Natural killer cell (primary cell): Measurements from ENCODE around the gene ARL4D. TPM values are rescaled to one million over a fixed set of nuclear protein-coding genes. Genes with fewer than 3 reads are reported as not detected.
"Not testable (repeated sequence)": the region's sequence is repeated elsewhere in the genome, so short reads cannot be mapped to it uniquely, and the experiment has no call there.

Source experiments
- ATAC-seq, 3 donors: fragments of 150-1000 bp in 2 of 3; fragments of 200-7000 bp in 1 of 3; cut with Tn5 transposase; 1 replicate in 1 of 3; 2 replicates in 2 of 3; pipeline ENCODE4 v1.10.0; 2021; ENCODE audit warnings: mild to moderate bottlenecking in 2 of 3, moderate library complexity in 2 of 3
- DNase-seq, 2 donors: peaks; one replicate each; pipeline versions ENCODE4 v3.0.0 to v3.0.0-alpha.2; 2013 to 2021; ENCODE audit warnings: mixed read lengths in 1 of 2
- H3K27ac ChIP-seq: one replicate; pipeline ENCODE4 v1.5.1; 2013; ENCODE audit warnings: mild to moderate bottlenecking, low read length
- H3K27me3 ChIP-seq: one replicate; pipeline ENCODE4 v1.6.1; 2013; ENCODE audit warnings: low read length; ENCODE audit not compliant: control insufficient read depth, insufficient read depth
- H3K36me3 ChIP-seq: one replicate; pipeline ENCODE4 v1.6.1; 2013; ENCODE audit warnings: low read length; ENCODE audit not compliant: control insufficient read depth, insufficient read depth
- H3K4me1 ChIP-seq: one replicate; pipeline ENCODE4 v1.6.1; 2013; ENCODE audit warnings: low read length; ENCODE audit not compliant: control insufficient read depth, insufficient read depth
- H3K4me3 ChIP-seq: one replicate; pipeline ENCODE4 v1.5.1; 2013; ENCODE audit warnings: low read length
- H3K9me3 ChIP-seq: one replicate; pipeline ENCODE4 v1.6.1; 2013; ENCODE audit warnings: low read length; ENCODE audit not compliant: control insufficient read depth, insufficient read depth
- H3K27ac Mint-ChIP-seq, 2 donors: one replicate each; pipeline ENCODE4 v1.8.0; 2022; ENCODE audit warnings: mild to moderate bottlenecking in 2 of 2, mixed read lengths in 2 of 2, moderate library complexity in 1 of 2
- H3K27me3 Mint-ChIP-seq, 2 donors: one replicate each; pipeline ENCODE4 v1.8.0; 2022; ENCODE audit warnings: low read depth in 2 of 2, mixed read lengths in 2 of 2
- H3K36me3 Mint-ChIP-seq: one replicate; pipeline ENCODE4 v1.8.0; 2022; ENCODE audit warnings: mixed read lengths
- H3K4me1 Mint-ChIP-seq, 2 donors: one replicate each; pipeline ENCODE4 v1.8.0; 2022; ENCODE audit warnings: mixed read lengths in 2 of 2
- H3K4me3 Mint-ChIP-seq: one replicate; pipeline ENCODE4 v1.8.0; 2022; ENCODE audit warnings: mild to moderate bottlenecking, moderate library complexity, mixed read lengths
- H3K9me3 Mint-ChIP-seq, 2 donors: one replicate each; pipeline ENCODE4 v1.8.0; 2022; ENCODE audit warnings: mixed read lengths in 2 of 2
- WGBS: methylation state at CpG from one replicate; pipeline ENCODE4 v1.1.7; 2013; ENCODE audit warnings: missing lambda C conversion rate; ENCODE audit not compliant: insufficient coverage; 5-methylcytosine and 5-hydroxymethylcytosine counted together
- intact Hi-C: fragments of 100-400 bp; cut with micrococcal nuclease; formaldehyde crosslinking; loops from one replicate; pipeline ENCODE4 v1.14.2; 2022
- total RNA-seq, 4 donors: library from RNA; stranded (reverse); fragments of 120-200 nt in 1 of 4; gene quantifications; one replicate each; pipeline versions ENCODE4 v1.2.3 to v1.2.4, GENCODE V29; 2013 to 2022
- TF ChIP-seq, protein P1 (sequence below): fragments of 200-600 bp; IDR thresholded peaks from one replicate; pipeline ENCODE4 v1.8.0; 2022; ENCODE audit warnings: antibody characterized with exemption

The ARL4D gene
- total RNA-seq, 3 donors from 2014 or later (not counting 1 experiment from before 2014, with no cell fraction given) = 4.1 to 6.9 (median 5.3) TPM

DNA sequence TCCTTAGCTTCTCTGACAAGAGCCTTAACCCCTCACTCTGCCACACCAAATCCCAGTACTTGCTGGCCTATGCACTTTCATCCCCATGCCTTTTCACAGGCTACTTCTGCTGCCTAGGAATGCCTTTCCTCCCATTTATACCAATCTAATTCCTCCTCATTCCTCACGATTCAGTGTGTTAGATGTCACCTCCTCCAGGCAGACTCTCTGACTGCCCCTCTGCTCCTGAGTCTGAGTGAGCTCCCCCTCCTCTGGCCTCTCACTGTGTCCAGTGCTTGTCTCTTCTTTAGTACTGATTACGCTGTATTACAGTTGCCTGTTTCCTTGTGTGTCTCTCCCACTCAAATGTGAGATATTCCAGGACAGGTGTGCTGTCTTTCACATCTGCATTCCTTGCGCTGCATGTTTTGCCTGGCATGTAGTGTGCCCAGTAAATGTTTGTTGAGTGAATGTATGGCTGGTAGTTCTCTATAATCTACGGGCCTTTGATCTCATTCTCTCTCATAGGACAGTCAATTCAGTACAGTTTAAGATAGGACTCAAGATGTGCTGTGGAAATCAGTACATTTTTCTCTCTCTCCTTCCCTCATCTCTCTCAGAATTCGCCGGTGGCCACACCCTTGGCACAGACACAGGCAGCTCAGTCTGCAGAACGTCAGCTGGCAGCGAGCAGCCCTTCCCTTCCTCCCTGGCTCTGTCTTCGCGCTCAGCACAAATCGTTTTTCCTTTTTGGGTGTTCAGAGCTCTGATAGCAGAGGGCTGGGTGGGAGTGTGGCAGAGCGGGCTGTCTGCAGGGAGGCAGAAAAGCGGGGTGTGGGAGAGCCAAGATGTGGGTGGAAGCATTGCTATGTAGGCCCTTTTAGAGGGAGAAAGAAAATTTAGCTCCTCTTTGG, 18.5 kb downstream of the ARL4D start:
- Histone ChIP-seq H3K9me3 (no peaks in the 10 kb centered on the region), H3K27me3 (no peaks in the 10 kb centered on the region), H3K4me3 (no peak overlapping the region), H3K4me1 (no peaks in the 10 kb centered on the region), H3K36me3 (no peaks in the 10 kb centered on the region), H3K27ac (no peak overlapping the region)
- Mint-ChIP-seq H3K9me3 (no peaks in the 10 kb centered on the region), H3K27ac (no peak overlapping the region), H3K4me3 (no peak overlapping the region), H3K4me1 (no peaks in the 10 kb centered on the region), H3K36me3 (no peaks in the 10 kb centered on the region), H3K27me3 (peaks cover 22 to 41% of the 10 kb centered on the region in 2 donors)
- TF ChIP-seq, protein P1, sequence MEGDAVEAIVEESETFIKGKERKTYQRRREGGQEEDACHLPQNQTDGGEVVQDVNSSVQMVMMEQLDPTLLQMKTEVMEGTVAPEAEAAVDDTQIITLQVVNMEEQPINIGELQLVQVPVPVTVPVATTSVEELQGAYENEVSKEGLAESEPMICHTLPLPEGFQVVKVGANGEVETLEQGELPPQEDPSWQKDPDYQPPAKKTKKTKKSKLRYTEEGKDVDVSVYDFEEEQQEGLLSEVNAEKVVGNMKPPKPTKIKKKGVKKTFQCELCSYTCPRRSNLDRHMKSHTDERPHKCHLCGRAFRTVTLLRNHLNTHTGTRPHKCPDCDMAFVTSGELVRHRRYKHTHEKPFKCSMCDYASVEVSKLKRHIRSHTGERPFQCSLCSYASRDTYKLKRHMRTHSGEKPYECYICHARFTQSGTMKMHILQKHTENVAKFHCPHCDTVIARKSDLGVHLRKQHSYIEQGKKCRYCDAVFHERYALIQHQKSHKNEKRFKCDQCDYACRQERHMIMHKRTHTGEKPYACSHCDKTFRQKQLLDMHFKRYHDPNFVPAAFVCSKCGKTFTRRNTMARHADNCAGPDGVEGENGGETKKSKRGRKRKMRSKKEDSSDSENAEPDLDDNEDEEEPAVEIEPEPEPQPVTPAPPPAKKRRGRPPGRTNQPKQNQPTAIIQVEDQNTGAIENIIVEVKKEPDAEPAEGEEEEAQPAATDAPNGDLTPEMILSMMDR = no peak
- no peak for DNase-seq
- intact Hi-C loops = no loop called here
- no peak for ATAC-seq
- 80% methylated on average over 13 of the region's 13 CpGs for WGBS

GRCh38 chr17:43418441-43419374, 19.9 kb downstream of the ARL4D start:
- H3K9me3 ChIP-seq = no peaks in the 10 kb centered on the region

DNA sequence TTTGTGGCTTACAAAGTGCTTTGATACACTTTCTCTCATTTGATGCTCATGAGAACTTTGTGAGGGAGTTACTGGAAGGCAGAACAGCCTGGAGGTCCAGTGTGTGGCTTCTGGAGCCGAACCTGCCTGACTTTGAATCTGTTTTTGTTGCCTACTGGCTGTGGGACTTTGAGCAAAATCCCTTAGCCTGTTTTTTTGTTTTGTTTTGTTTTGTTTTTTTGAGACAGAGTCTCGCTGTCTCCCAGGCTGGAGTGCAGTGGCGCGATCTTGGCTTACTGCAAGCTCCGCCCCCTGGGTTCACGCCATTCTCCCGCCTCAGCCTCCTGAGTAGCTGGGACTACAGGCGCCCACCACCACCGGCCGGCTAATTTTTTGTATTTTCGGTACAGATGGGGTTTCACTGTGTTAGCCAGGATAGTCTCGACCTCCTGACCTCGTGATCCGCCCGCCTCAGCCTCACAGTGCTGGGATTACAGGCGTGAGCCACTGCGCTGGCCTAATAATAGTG, 20.6 kb downstream of the ARL4D start:
- H3K4me3 Mint-ChIP-seq, H3K27ac Mint-ChIP-seq, H3K9me3 Mint-ChIP-seq, H3K4me1 ChIP-seq, H3K27me3 ChIP-seq, H3K9me3 ChIP-seq, H3K4me3 ChIP-seq, H3K4me1 Mint-ChIP-seq, H3K36me3 ChIP-seq, H3K27ac ChIP-seq, H3K36me3 Mint-ChIP-seq, intact Hi-C loops, DNase-seq, ATAC-seq: not testable (repeated sequence)
- H3K27me3 Mint-ChIP-seq = peaks cover 22 to 38% of the 10 kb centered on the region in 2 donors
- WGBS = 95% methylated on average over 17 of the region's 17 CpGs

More at GRCh38 chr17:43418441-43419374, 19.9 kb downstream of the ARL4D start:
- Histone ChIP-seq H3K36me3 (no peaks in the 10 kb centered on the region), H3K4me3 (no peak overlapping the region), H3K4me1 (no peaks in the 10 kb centered on the region), H3K27me3 (no peaks in the 10 kb centered on the region), H3K27ac (no peak overlapping the region)
- H3K9me3 Mint-ChIP-seq = no peaks in the 10 kb centered on the region
- H3K27ac Mint-ChIP-seq = no peak overlapping the region
- H3K4me3 Mint-ChIP-seq = no peak overlapping the region
- 45% methylated on average over 17 of the region's 18 CpGs for WGBS
- TF ChIP-seq, protein P1 = no peak
- intact Hi-C loops = no loop called here
- no peak for DNase-seq
- H3K36me3 Mint-ChIP-seq = no peaks in the 10 kb centered on the region
- no peak for ATAC-seq
- H3K4me1 Mint-ChIP-seq = no peaks in the 10 kb centered on the region
- peaks cover 22 to 41% of the 10 kb centered on the region in 2 donors for H3K27me3 Mint-ChIP-seq
